GM18870 (cell line): ENCODE measurements around the gene OR2T1.
"Not testable (repeated sequence)": the region's sequence is repeated elsewhere in the genome, so short reads cannot be mapped to it uniquely, and the experiment has no call there.

Experiments used
- ATAC-seq: cut with Tn5 transposase; IDR thresholded peaks from one replicate; pipeline ENCODE4 v1.9.1; 2021; ENCODE audit warnings: moderate library complexity; ENCODE audit not compliant: unreplicated experiment

OR2T1 gene

GRCh38 chr1:248402748-248403147 lies at the start of gene OR2T1:
Gene OR2T1, plus strand, starts transcription at chr1:248403048. Its CDS starts 3,100 bp downstream, at chr1:248406148.
- no peak for ATAC-seq

- no peak for ATAC-seq
These were observed 43.4 kb upstream of the OR2T1 start for GRCh38 chr1:248359415-248359814.

- ATAC-seq, result no peak
These were observed 41.6 kb upstream of the OR2T1 start, which contains the start of gene OR2T4 for GRCh38 chr1:248361121-248361715. Gene OR2T4, plus strand, starts transcription at chr1:248361665. Its CDS starts 0 bp downstream, at chr1:248361665.

- no peak for ATAC-seq
These were observed 36.2 kb upstream of the OR2T1 start for GRCh38 chr1:248366609-248367008.

GRCh38 chr1:248372394-248372793 lies 30.5 kb upstream of the OR2T1 start:
- ATAC-seq, result no peak

- ATAC-seq, result no peak
These were observed 29.1 kb upstream of the OR2T1 start for GRCh38 chr1:248373761-248374160.

GRCh38 chr1:248375446-248375845 lies 27.4 kb upstream of the OR2T1 start, which contains the start of gene OR2T6:
Gene OR2T6, plus strand, starts transcription at chr1:248375746. Its CDS starts 11,863 bp downstream, at chr1:248387609.
- ATAC-seq, result no peak

- no peak for ATAC-seq
These were observed 25.9 kb upstream of the OR2T1 start for GRCh38 chr1:248376916-248377315.

- ATAC-seq, result no peak
These were observed 22.0 kb upstream of the OR2T1 start for GRCh38 chr1:248380854-248381253.

GRCh38 chr1:248388426-248388825 lies 14.4 kb upstream of the OR2T1 start:
- no peak for ATAC-seq

- ATAC-seq, result no peak
These were observed 9.8 kb upstream of the OR2T1 start for GRCh38 chr1:248393050-248393449.

GRCh38 chr1:248404024-248404423 lies 1.2 kb downstream of the OR2T1 start:
- no peak for ATAC-seq

- no peak for ATAC-seq
These were observed 4.2 kb downstream of the OR2T1 start for GRCh38 chr1:248406721-248407692.

GRCh38 chr1:248416226-248416625 lies 13.4 kb downstream of the OR2T1 start:
- no peak for ATAC-seq

GRCh38 chr1:248417854-248418253 lies 15.0 kb downstream of the OR2T1 start:
- ATAC-seq, result no peak

- no peak for ATAC-seq
These were observed 18.5 kb downstream of the OR2T1 start for GRCh38 chr1:248421384-248421783.

GRCh38 chr1:248427526-248428191 lies 24.8 kb downstream of the OR2T1 start:
- ATAC-seq, result peak; percentile 51

- ATAC-seq, result peak; percentile 90
These were observed 25.3 kb downstream of the OR2T1 start for GRCh38 chr1:248428192-248428533.

- ATAC-seq, result not testable (repeated sequence)
These were observed 28.8 kb downstream of the OR2T1 start for GRCh38 chr1:248431683-248432082.

- ATAC-seq, result peak; percentile 37
These were observed 29.4 kb downstream of the OR2T1 start for GRCh38 chr1:248432201-248432600.

GRCh38 chr1:248433811-248434415 lies 31.1 kb downstream of the OR2T1 start:
- ATAC-seq, result not testable (repeated sequence)
